Fibroblast of skin of right quadriceps (primary cell): ENCODE results near the gene INPP5D.

Experiments
- DNase-seq: peaks from one replicate; pipeline ENCODE4 v3.0.0-alpha.2; 2013

INPP5D gene

DNA sequence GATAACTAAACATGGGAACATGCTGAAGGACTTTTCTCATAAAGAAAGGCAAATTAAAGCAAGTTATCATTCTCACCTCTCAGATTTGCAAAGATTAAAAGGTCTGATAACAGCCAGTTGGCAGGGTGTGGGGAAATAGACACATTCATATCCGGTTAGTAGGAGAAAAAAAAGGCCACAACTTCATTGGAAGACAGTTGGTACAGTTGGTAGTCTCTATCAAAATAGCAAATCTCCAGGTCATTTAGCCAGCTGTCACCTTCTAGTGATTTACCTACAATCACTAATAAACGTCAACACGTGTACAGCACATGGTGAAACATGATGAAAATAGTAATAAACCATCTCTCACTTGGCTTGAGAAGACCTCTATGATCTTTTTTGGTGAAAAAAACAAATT lies 16.6 kb downstream of the INPP5D start:
- DNase-seq, result no peak

DNA sequence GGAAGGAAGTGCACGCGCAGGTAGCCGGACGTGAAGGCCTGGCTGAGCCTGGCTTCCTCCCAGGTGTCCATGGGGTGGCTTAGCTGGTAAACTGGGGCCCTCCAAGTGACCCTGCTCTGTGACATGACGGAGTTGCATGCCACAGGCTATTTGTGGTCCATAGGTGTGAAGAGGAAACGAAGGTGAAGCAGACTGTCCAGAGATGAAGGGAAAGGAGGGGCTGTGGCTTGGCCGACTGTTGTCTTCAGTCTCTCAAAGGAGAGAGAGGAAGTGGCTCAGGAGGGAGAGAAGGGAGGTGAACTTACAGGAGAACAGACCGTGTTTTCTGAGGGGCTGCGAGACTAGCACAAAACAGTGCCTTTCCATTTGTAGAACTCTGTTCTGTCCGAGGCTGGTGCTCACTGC lies 19.3 kb downstream of the INPP5D start:
- no peak for DNase-seq

DNA sequence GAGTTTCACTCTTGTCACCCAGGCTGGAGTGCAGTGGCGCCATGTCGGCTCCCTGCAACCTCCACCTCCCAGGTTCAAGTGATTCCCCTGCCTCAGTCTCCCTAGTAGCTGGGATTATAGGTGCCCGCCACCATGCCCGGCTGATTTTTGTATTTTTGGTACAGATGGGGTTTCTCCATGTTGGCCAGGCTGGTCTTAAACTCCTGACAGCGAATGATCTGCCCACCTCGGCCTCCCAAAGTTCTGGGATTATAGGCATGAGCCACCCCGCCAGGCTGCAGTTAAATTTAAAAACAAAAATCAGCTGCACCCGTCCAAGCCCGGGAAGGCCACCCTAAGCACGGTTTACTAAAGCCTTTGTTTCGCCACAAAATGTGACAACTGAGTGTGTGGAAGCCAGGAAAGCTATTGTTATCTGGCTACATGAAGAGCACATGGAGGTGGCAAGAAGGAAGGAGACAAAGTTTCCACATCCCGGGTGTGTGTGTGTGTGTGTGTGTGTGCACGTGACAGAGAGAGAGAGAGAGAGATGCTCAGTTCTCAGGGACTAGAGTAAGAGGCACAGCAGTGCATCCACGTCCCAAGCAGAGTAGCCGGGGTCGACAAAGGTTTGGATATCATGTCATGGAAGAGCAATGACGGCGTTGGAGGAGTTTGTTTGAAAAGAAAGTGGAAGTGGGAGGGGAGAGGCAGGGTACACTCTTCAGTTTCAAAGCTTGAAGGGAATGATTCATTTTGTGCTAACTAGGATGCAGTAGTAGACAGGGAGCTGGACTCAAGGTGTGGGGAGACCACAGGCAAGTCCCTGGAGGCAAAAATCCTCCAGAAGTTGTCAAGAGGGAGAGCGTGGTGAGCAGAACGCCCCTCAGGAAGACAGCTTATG lies 20.1 kb downstream of the INPP5D start:
- no peak for DNase-seq

DNA sequence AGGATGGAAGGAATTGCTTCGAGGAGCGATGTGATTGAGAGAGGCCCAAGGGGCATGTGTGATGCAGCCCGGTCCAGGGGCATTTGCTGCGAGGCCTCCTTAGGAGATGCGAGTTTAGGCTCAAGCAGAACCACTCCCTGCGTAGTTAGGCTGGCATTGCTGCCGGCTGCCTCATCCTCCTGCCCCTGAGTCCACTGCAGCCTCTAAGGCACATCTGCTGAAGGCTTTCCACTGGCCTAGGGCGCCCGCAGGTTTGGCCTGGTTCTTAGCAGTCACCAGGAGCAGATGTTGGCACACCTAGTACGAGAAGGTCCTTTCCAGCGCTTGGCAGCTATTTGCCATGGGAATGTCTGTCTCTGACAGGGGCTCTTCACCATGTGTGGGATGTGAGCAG lies 20.7 kb downstream of the INPP5D start:
- no peak for DNase-seq

DNA sequence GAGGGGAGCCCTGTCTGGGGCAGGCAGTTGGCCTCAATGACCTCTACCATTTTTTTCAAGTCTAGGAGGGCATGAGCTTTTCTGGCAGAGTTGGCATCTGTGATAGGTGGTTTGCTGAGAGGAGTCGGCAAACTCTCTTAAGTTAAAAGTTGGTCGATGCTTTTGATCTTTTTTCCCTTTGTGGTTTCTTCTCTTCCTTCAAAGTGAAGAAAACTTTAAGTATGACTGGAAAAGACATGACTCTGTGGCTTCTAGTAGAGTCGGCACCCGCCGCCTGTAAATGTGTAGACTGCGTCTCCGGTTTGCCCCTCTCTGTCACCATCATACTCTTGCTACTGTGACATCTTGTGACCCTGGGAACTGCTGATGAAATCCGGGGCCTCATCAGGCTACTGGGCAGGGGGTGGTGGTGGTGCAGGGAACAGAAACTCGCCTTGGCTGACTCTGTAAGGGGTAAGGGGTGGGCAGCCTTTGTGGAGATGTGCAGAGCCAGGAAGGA lies 21.1 kb downstream of the INPP5D start:
- DNase-seq, result no peak

DNA sequence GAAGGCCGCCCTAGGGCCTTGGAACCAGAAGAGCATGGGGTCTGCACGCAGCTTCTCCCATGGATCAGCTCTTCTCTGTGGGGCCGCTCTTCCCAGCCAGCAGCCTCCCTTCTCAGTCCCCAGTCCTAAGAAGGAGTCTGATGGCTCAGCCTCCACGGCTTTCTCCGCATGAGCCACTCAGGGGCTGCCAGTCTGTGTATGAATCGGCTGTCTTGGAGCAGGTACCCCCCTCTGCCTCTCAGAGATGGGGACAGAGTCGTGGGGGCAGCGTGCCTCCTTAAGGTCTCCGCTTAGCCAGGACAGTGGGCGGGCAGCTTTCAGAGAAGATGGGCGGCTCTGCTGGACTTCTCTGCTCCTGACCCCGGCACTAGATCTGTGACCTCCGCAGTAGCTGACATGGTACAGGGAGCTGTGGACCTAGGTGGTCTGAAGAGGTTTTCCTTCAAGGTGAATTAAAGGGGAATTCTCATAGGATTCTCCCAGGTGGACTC lies 21.6 kb downstream of the INPP5D start:
- DNase-seq, result no peak

DNA sequence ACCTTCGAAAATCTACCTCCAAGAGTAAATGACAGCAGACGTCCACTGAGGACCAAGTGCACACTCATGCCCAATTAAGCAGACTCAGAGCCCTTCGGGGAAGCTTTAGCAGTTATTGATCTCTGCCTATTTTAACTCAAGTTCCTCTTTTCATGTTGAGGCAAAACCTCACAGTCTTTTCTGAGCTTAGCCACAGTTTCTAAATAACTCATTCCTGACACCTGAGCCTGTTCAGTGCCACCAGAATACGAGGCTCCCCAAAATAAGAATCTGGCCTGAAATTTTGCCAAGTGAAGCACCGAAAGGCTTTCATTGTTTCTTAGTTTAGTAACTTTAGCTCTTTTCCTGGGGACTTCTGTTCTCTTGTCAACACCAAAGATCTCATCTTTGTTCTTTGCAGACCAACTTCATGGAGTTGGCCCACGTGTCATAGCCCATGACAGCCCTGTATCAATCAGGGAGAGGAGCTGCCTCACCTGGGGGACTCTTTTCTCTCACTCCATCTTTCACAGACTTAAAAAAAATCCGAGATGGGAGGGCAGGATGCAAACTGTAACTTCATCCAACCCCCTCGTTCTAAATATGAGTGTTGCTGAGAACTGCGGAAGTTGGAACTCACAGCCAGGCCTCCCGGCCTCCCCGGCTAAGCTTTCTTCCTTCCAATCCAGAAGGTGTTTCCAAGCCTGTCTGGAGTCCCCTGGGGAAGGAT lies 22.2 kb downstream of the INPP5D start:
- no peak for DNase-seq

DNA sequence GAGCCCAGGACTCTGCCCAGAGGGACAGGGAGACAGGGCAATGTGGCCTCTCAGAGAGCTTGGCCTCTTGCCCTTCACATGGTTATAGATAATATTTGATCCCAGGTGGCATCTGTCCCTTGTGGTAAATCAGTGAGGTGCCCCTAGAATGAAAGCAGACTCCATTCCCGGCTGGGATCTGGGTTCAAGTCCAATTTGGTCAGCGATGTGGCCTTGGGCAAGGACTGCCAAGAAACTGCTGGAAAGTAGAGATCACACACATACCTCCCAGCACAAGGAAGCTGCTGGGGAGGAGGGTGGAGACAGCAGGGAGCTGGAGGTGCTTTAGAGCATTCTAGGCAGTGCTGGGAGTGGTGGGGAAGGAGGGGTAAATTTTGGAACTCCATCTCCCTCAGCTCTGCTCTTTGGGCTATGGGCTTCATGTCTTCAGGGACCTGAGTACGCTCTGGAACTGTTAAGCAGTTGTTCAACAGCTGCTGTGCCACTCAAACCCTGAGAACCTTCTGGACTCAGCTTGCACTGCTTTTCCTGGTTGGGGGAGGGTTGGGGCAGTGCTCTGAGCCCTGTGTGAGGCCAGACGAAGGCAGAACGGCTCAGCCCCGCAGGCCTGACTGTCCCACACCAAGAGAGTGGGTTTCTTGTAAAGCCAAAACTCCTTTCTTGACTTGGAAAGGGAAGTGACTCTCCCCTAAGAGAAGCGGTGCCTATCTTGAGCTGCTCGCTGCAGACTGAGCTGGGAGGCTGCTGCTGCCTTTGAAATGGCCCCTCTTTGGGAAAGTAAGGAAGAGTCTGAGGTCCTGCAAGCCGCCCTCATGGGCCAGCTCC lies 23.0 kb downstream of the INPP5D start:
- no peak for DNase-seq

DNA sequence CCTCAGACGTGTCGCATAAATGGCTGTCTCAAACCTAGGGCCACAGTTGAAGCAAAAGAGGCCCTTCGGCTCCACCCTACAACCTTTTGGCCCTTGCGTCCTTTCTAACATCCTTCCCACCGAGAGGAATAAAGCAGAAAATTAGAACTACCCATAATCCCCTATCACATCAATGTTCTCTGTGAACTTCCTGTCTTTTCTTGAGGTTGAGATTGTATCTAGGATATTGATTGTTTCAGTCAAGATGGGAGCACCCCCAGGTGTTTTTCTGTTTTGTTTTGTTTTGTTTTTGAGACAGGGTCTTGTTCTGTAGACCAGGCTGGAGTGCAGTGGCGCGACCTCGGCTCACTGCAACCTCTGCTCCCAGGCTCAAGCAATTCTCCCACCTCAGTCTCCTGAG lies 23.6 kb downstream of the INPP5D start:
- no peak for DNase-seq

DNA sequence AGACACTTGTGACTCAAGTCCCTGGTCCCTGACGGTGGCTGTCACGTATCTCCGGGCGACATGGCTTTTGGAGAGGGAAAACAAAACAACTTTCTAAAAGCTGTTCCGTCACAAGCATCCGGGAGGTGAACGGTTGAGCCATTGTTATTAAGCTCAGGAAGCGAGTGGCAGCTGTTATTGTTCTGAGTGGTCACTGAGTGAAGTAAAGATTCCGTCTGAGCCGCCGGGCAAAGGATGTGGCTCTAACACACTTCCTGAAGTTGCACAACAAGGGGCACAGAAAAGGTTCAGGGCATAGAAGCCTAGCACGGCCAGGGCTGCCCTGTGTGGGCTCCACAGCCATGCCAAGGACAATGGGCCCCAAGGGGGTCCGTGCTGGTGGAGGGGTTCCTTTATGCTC lies 24.3 kb downstream of the INPP5D start:
- DNase-seq, result no peak

DNA sequence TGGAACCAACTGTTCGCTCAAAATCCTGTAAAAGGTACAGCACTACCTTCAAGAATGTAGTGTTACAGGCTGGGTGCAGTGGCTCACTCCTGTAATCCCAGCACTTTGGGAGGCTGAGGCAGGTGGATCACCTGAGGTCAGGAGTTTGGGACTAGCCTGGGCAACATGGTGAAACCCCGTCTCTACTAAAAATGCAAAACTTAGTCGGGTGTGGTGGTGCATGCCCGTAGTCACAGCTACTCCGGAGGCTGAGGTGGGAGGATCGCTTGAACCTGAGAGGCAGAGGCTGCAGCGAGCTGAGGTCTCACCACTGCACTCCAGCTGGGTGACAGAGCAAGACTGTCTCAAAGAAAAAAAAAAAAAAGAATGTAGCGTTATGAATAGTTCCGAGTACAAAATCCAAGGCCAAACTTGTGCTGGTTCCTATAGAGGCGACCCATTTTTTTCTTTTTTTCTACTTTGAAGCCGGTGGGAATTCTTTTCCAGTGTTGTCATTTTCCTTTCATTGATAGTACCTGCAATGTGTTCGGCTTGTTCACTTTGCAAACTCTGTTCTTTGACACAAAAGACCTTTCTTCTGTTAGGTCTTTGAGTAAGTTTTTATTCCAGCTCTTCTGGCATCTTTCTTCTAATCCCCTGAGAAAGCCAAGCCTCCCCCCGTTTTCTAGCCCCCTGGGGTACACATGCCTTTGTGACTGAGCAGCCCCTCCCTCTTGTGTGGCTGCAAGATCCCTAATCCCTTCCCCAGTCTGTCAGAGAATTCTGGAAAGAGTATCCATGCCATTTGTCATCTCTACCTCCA lies 25.1 kb downstream of the INPP5D start:
- DNase-seq, result no peak

DNA sequence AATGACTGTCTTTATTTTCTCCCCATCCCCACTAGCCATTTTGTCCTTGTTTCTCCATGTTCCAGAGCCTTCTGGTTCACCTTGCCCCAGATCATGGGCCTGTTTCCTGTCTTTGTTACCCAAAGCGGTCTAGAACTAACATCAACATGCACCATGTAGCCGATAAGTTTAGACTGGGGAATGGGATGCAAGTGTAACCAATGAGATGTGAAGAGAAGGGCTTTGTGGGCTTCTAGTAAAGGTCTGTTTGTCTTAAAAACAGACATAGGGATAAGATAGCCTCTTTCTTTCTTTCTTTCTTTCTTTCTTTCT lies 25.7 kb downstream of the INPP5D start:
- no peak for DNase-seq

DNA sequence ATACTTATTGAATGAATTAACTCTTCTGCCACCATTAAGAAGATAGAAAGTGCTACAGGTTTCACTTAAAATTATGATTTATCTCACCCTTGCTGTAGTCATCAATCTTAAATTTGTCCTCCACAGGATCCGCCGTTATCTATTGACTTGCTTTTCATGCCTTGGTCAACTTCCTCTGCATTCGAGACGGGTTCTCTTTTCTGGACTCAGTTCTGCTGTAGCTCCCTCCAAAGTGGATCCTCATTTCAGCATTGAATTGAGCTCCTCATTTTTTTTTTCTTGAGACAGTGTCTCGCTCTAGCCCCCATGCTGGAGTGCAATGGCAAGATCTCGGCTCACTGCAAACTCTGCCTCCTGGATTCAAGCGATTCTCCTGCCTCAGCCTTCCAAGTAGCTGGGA lies 27.6 kb downstream of the INPP5D start:
- no peak for DNase-seq

DNA sequence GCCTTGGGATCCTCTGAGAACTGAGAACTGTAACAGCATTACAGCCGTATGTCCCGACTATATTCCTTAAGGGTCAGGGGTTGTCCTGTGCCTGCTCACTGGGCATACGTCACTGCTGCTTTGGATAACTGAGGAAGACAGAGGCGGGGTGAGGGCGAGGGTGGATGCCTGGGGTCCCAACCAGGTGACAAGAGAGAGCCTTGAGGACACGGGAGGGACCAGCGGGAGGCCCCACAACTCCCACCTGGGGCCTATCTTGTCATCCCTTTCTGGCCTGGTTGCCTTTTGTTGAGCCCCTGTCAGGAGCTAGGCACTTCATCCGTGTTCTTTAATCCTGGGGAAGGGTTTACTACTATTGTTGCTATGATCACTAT lies 28.8 kb downstream of the INPP5D start:
- no peak for DNase-seq

DNA sequence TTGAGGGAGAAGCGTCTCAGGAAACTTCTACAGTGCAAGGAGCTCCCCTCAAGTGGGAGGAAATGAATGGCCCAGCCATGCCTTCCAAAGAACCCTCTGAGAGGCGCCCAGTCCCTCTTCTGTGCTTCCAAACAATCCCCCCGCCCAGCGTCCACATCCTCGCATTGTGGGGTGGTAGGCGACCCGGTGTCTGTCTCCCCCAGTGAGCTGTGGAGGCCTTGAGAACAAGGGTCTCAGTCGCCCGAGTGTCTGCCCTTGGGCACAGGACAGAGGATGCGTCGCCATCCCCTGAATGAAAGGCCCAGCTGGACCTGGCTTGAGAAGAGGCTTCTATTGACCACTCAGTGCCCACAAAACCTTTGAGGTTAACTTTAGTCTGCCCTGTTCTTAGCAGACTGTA lies 29.7 kb downstream of the INPP5D start:
- no peak for DNase-seq

DNA sequence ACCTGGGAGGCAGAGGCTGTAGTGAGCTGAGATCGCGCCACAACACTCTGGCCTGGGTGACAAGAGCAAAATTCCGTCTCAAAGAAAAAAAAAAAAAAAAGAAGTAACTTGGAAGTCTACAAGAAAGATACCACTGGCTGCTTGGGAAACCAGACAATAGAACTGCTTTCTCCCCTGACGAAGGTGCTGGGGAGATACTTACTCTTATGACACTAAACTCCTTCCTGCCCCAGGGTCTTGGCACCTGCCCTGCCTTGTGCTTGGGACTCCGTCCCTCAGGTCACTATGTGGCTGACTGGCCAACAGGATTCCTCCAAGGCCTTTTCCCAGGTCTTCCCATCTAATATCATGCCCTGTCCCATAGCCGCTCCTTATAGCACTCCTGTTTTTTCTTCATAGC lies 30.7 kb downstream of the INPP5D start:
- no peak for DNase-seq

DNA sequence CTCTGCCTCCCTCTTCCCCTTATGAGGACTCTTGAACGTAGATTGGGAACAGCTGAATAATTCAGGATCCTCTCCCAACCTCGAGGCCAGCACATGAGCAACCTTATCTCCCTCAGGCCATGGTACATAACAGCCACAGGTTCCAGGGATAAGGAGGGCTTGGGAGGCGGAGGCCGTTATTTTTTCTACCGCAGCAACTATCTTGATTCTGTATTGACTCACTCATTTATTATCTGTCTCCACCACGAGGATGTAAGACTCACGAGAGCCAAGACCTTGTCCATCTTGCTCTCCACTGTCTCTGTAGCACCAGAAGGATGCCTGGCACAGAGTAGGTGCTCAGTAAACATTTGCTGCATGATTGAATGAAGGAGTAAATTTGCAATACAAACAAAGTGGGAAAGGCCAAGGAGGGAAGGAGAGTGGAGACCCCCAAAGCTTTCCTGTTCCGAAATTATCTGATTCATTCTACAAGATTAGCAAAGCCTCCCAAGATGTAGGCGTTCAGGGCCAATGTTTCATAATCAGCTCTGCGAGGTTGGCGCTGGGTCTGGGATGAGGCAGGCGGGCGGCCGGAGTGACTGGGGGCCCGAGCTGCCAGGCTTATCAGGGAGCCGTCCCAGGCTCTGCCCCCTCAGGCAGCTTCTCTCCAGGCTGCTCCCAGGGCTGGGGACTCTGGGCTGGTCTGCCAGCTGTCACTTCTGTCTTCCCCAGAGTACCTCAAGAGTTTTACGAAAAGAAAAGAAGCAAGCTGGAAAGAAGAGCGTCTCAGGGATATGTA lies 31.6 kb downstream of the INPP5D start:
- no peak for DNase-seq

DNA sequence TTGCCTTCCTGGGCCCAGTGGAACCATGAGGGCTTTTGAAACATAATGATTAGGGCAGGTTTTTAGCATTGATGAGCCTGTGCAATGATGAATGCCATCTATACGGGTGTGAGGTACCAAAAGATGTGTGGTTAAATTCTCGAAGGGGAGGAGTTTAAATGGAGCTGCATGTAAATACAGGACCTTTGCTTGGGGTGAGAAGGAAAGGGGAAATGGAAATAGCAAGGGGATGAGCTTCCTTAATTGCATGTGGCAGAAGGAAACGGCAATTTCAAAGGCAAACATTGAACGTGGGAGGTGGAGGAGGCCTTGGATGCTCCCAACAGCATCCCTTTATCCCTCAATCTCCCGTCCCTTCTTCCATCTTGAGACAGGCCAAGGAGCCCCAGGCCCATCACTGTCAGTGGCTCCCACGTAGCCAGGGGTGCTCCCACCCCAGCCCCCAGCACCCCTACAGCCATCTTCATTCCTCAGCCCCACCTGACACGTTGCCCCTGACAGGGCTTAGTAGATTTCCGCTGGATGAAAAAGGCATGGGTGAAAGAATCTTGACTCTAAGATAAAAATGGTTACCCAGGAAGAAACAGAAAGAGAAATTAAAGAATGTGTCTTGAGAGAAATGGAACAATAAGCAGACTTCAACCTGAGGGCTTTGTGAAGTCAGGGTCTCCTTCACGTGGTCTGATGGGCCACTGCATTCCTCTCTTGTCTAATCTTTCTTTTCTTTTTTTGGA lies 32.5 kb downstream of the INPP5D start:
- no peak for DNase-seq

DNA sequence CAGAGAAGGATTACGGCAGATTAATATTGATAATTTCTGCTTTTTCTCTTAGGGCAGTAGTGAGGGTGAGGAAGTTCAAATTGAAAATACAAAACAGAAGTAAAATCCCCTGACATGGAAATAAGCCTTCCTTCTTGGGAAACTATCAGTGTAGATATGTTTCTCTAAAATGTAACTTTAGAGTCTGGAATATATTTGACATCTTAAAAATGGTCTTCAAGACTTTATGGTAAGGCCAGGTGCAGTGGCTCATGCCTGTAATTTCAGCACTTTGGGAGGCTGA lies 33.0 kb downstream of the INPP5D start:
- no peak for DNase-seq

DNA sequence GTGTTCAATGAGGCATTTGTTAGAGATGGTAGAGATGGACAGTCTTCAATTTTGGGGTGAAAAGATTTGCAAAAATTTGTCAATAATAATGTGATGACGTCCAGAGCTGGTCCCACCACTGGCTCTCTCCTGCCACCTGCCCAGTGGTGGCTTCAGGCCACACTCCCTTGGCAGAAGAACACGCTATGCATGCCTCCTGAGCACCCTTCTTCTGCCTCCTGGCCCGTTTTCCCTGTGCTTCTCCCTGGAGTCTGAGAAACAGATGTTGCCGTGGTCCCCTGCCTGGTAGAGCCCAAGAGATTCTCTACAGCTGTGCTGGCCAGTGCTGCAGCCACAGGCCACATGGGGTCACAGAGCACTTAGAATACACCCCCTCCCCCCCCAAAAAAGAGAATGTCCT lies 33.6 kb downstream of the INPP5D start:
- no peak for DNase-seq

DNA sequence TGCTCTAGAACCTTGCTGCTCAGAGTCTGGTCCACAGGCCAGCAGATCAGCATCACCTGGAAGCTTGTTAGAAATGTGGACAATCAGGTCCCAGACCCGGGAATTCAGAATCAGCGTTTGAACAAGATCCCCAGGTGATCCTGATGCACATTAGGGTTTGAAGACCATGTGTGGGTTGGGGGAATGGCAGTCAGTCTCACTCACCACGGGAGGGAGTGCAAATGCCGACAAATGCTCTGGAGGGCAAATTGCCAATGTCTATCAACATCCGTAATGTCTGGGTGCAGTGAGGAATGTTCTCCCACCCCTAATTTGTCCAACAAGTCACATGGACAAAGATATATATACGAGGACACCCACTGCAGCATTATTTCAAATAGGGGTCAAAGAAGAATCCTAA lies 34.5 kb downstream of the INPP5D start:
- no peak for DNase-seq
